ENCODE results near the gene CAMTA1. TPM values are rescaled to one million over a fixed set of nuclear protein-coding genes. Genes with fewer than 3 reads are reported as not detected.

CAMTA1 gene
- total and polyA plus RNA-seq, 2 experiments from 2014 or later: 89.0 to 145 TPM

- Histone ChIP-seq H3K4me3 (no peak overlapping the region), H3K4me2 (no peak overlapping the region), H3K9me3 (ENCODE audit: low read depth) (no peaks in the 10 kb centered on the region), H2AFZ (no peak overlapping the region), H3K4me1 (ENCODE audit: insufficient read depth) (no peaks in the 10 kb centered on the region), H3K27ac (no peak overlapping the region), H3K9me2 (replicated peaks; ENCODE audit: insufficient read depth) (no peaks in the 10 kb centered on the region), H3K36me3 (replicated peaks; ENCODE audit: insufficient read depth, low read depth) (no peaks in the 10 kb centered on the region), H3K79me2 (no peaks in the 10 kb centered on the region), H3K27me3 (no peaks in the 10 kb centered on the region), H4K20me1 (ENCODE audit: insufficient read depth, poor library complexity, severe bottlenecking) (no peaks in the 10 kb centered on the region)
- WGBS (ENCODE audit: low lambda C conversion rate, missing lambda C conversion rate): 64% methylated on average over 5 of the region's 5 CpGs
- no peak for DNase-seq (ENCODE audit: low spot score)
- TF ChIP-seq EZH2 (IDR thresholded peaks at IDR 0.05; ENCODE audit: borderline replicate concordance) (no peak), CTCF (IDR thresholded peaks at IDR 0.05; ENCODE audit: poor library complexity) (no peak), EZH2phosphoT487 (IDR thresholded peaks at IDR 0.05; ENCODE audit: low read depth, severe bottlenecking, unreplicated experiment) (no peak)
Measured at GRCh38 chr1:7572654-7573152, 787.4 kb downstream of the CAMTA1 start.

GRCh38 chr1:7573481-7573880 lies 788.2 kb downstream of the CAMTA1 start:
- Histone ChIP-seq H3K36me3 (replicated peaks; ENCODE audit: insufficient read depth, low read depth) (no peaks in the 10 kb centered on the region), H3K27ac (no peak overlapping the region), H3K79me2 (no peaks in the 10 kb centered on the region), H3K9me3 (ENCODE audit: low read depth) (no peaks in the 10 kb centered on the region), H3K27me3 (no peaks in the 10 kb centered on the region), H4K20me1 (ENCODE audit: insufficient read depth, poor library complexity, severe bottlenecking) (no peaks in the 10 kb centered on the region), H2AFZ (no peak overlapping the region), H3K9me2 (replicated peaks; ENCODE audit: insufficient read depth) (no peaks in the 10 kb centered on the region), H3K4me2 (no peak overlapping the region), H3K4me3 (no peak overlapping the region), H3K4me1 (ENCODE audit: insufficient read depth) (no peaks in the 10 kb centered on the region)
- TF ChIP-seq EZH2 (IDR thresholded peaks at IDR 0.05; ENCODE audit: borderline replicate concordance) (no peak), EZH2phosphoT487 (IDR thresholded peaks at IDR 0.05; ENCODE audit: low read depth, severe bottlenecking, unreplicated experiment) (no peak), CTCF (IDR thresholded peaks at IDR 0.05; ENCODE audit: poor library complexity) (no peak)
- DNase-seq (ENCODE audit: low spot score): no peak
- WGBS (ENCODE audit: low lambda C conversion rate, missing lambda C conversion rate): 82% methylated on average over 12 of the region's 12 CpGs

- Histone ChIP-seq H3K79me2 (no peaks in the 10 kb centered on the region), H3K27me3 (no peaks in the 10 kb centered on the region), H3K9me2 (replicated peaks; ENCODE audit: insufficient read depth) (no peaks in the 10 kb centered on the region), H3K9me3 (ENCODE audit: low read depth) (no peaks in the 10 kb centered on the region), H3K4me1 (ENCODE audit: insufficient read depth) (no peaks in the 10 kb centered on the region), H3K36me3 (replicated peaks; ENCODE audit: insufficient read depth, low read depth) (no peaks in the 10 kb centered on the region), H2AFZ (no peak overlapping the region), H3K27ac (no peak overlapping the region), H3K4me2 (no peak overlapping the region), H3K4me3 (no peak overlapping the region), H4K20me1 (ENCODE audit: insufficient read depth, poor library complexity, severe bottlenecking) (no peaks in the 10 kb centered on the region)
- peak; percentile 44 for DNase-seq (ENCODE audit: low spot score)
- WGBS (ENCODE audit: low lambda C conversion rate, missing lambda C conversion rate): 83% methylated on average over 26 of the region's 26 CpGs
- TF ChIP-seq CTCF (IDR thresholded peaks at IDR 0.05; ENCODE audit: poor library complexity) (no peak), EZH2phosphoT487 (IDR thresholded peaks at IDR 0.05; ENCODE audit: low read depth, severe bottlenecking, unreplicated experiment) (no peak), EZH2 (IDR thresholded peaks at IDR 0.05; ENCODE audit: borderline replicate concordance) (no peak)
Measured at GRCh38 chr1:7574121-7575040, 789.1 kb downstream of the CAMTA1 start.

Data from hepatocyte (in vitro differentiated cells).